H1 (cell line): ENCODE measurements around the gene NCF4. TPM values are rescaled to one million over a fixed set of nuclear protein-coding genes. Genes with fewer than 3 reads are reported as not detected.
A peak's percentile ranks its signal among the peaks of the same experiment; 100 is the strongest.

Experiments used
- CTCF ChIA-PET: fragments of 300-600 bp; sonication (Branson Sonifier 250); formaldehyde crosslinking; loops from one replicate; lab custom pipeline; 2021; ENCODE audit not compliant: partially characterized antibody; lab: Charles Lee
- POLR2A ChIA-PET: fragments of 300-600 bp; sonication (Branson Sonifier 250); formaldehyde crosslinking; loops from one replicate; lab custom pipeline; 2021; ENCODE audit warnings: inconsistent platforms; ENCODE audit not compliant: partially characterized antibody; lab: Charles Lee
- DNase-seq, 2 experiments: peaks; one replicate each; pipeline versions ENCODE4 v3.0.0 to v3.0.0-alpha.2; 2010 to 2022; ENCODE audit warnings: low spot score in 2 of 2, low read depth in 1 of 2, mixed read lengths in 1 of 2
- FAIRE-seq: peaks from 2 replicates; lab custom pipeline; 2011; peaks lifted over from hg19 to GRCh38; lab: Jason Lieb, UNC
- H2AFZ ChIP-seq: 2 replicates; pipeline ENCODE4 v1.8.1; 2012; ENCODE audit warnings: low read length, inconsistent platforms
- H2AK5ac ChIP-seq: 2 replicates; pipeline ENCODE4 v1.6.1; 2013; ENCODE audit warnings: low read depth, low read length
- H2BK120ac ChIP-seq: replicated peaks from 2 replicates; pipeline ENCODE3; 2013; ENCODE audit warnings: low read depth, low read length, inconsistent platforms
- H2BK12ac ChIP-seq: 2 replicates; pipeline ENCODE4 v1.6.1; 2013; ENCODE audit warnings: low read depth, low read length
- H2BK15ac ChIP-seq: 2 replicates; pipeline ENCODE4 v1.6.1; 2013; ENCODE audit warnings: low read length
- H2BK20ac ChIP-seq: 2 replicates; pipeline ENCODE4 v1.6.1; 2013; ENCODE audit warnings: low read length
- H2BK5ac ChIP-seq: 2 replicates; pipeline ENCODE4 v1.6.1; 2013; ENCODE audit warnings: low read depth, low read length
- H3K14ac ChIP-seq: 2 replicates; pipeline ENCODE4 v1.6.1; 2013; ENCODE audit warnings: inconsistent platforms; ENCODE audit not compliant: insufficient read length
- H3K18ac ChIP-seq: 2 replicates; pipeline ENCODE4 v1.6.1; 2013; ENCODE audit warnings: low read length; ENCODE audit errors: extremely low read depth
- H3K23ac ChIP-seq: 2 replicates; pipeline ENCODE4 v1.6.1; 2013; ENCODE audit warnings: inconsistent platforms; ENCODE audit not compliant: insufficient read length
- H3K23me2 ChIP-seq: 2 replicates; pipeline ENCODE4 v1.6.1; 2013; ENCODE audit warnings: low read depth, low read length
- H3K27ac ChIP-seq: 2 replicates; pipeline ENCODE4 v1.6.1; 2011; ENCODE audit warnings: low read depth, low read length, inconsistent platforms
- H3K27me3 ChIP-seq, 4 experiments: replicated peaks in 1 of 4; 1 replicate in 1 of 4; 2 replicates in 3 of 4; pipeline versions ENCODE4 v1.6.1 to v1.8.1; 2011 to 2013; ENCODE audit warnings: low read length in 3 of 4, mild to moderate bottlenecking in 3 of 4, inconsistent platforms in 2 of 4, mixed read lengths in 2 of 4, moderate library complexity in 1 of 4; ENCODE audit not compliant: control insufficient read depth in 3 of 4, insufficient read depth in 3 of 4; ENCODE audit errors: extremely low read depth in 1 of 4
- H3K36me3 ChIP-seq, 4 experiments: 2 replicates each; pipeline versions ENCODE4 v1.6.1 to v1.8.1; 2011 to 2013; ENCODE audit warnings: mild to moderate bottlenecking in 4 of 4, low read length in 3 of 4, moderate library complexity in 2 of 4, control low read depth in 1 of 4, inconsistent platforms in 1 of 4; ENCODE audit not compliant: insufficient read depth in 4 of 4, control insufficient read depth in 2 of 4
- H3K4ac ChIP-seq: replicated peaks from 2 replicates; pipeline ENCODE3; 2013; ENCODE audit warnings: low read length, low read depth, mixed read lengths, inconsistent platforms; ENCODE audit not compliant: insufficient read length
- H3K4me1 ChIP-seq, 4 experiments: replicated peaks in 1 of 4; 1 replicate in 1 of 4; 2 replicates in 3 of 4; pipeline versions ENCODE4 v1.6.1 to v1.8.1; 2011 to 2013; ENCODE audit warnings: low read length in 3 of 4, inconsistent platforms in 2 of 4, mixed read lengths in 1 of 4; ENCODE audit not compliant: insufficient read depth in 4 of 4, control insufficient read depth in 3 of 4
- H3K4me2 ChIP-seq, 2 experiments: 2 replicates each; pipeline versions ENCODE4 v1.6.1 to v1.8.1; 2011 to 2013; ENCODE audit warnings: low read depth in 2 of 2, low read length in 2 of 2, control low read depth in 1 of 2, inconsistent platforms in 1 of 2, mild to moderate bottlenecking in 1 of 2; ENCODE audit not compliant: insufficient read depth in 1 of 2
- H3K4me3 ChIP-seq, 4 experiments: fragments of 200-600, 300-600 bp in 1 of 4; sonication (generic), shearing (Covaris generic), sonication (Bioruptor Twin) in 1 of 4; 2 replicates each; pipeline versions ENCODE4 v1.5.1 to v1.8.1; 2011 to 2016; ENCODE audit warnings: low read length in 4 of 4, low read depth in 3 of 4, control low read depth in 2 of 4, inconsistent platforms in 2 of 4, mild to moderate bottlenecking in 2 of 4, mixed read lengths in 1 of 4, moderate library complexity in 1 of 4; ENCODE audit not compliant: insufficient read depth in 2 of 4; ENCODE audit errors: extremely low read depth in 1 of 4
- H3K56ac ChIP-seq: replicated peaks from 2 replicates; pipeline ENCODE3; 2013; ENCODE audit warnings: low read depth, mild to moderate bottlenecking, mixed read lengths, low read length, inconsistent platforms; ENCODE audit not compliant: insufficient read length
- H3K79me1 ChIP-seq: 2 replicates; pipeline ENCODE4 v1.6.1; 2013; ENCODE audit warnings: low read depth, low read length, control low read depth
- H3K79me2 ChIP-seq, 2 experiments: 2 replicates each; pipeline versions ENCODE4 v1.6.1 to v1.8.1; 2012 to 2013; ENCODE audit warnings: low read length in 2 of 2, mild to moderate bottlenecking in 2 of 2, inconsistent platforms in 1 of 2; ENCODE audit not compliant: insufficient read depth in 2 of 2, control insufficient read depth in 1 of 2
- H3K9ac ChIP-seq, 4 experiments: replicated peaks in 1 of 4; 1 replicate in 1 of 4; 2 replicates in 3 of 4; pipeline versions ENCODE4 v1.6.1 to v1.8.1; 2011 to 2013; ENCODE audit warnings: low read depth in 3 of 4, low read length in 3 of 4, control low read depth in 2 of 4, mild to moderate bottlenecking in 2 of 4, moderate library complexity in 2 of 4, inconsistent platforms in 1 of 4; ENCODE audit errors: extremely low read depth in 1 of 4
- H3K9me3 ChIP-seq, 2 experiments: 2 replicates each; pipeline versions ENCODE4 v1.6.1 to v1.8.1; 2012 to 2013; ENCODE audit warnings: mild to moderate bottlenecking in 2 of 2, moderate library complexity in 2 of 2, control low read depth in 1 of 2, inconsistent platforms in 1 of 2, low read depth in 1 of 2, low read length in 1 of 2, mixed read lengths in 1 of 2; ENCODE audit not compliant: insufficient read depth in 2 of 2
- H4K20me1 ChIP-seq, 2 experiments: replicated peaks in 1 of 2; 2 replicates each; pipeline versions ENCODE3 to v1.8.1; 2011 to 2013; ENCODE audit warnings: inconsistent platforms in 2 of 2, low read length in 2 of 2, mild to moderate bottlenecking in 1 of 2; ENCODE audit not compliant: insufficient read depth in 2 of 2, control insufficient read depth in 1 of 2
- H4K5ac ChIP-seq: 2 replicates; pipeline ENCODE4 v1.6.1; 2013; ENCODE audit warnings: low read length, low read depth, mixed read lengths, inconsistent platforms; ENCODE audit not compliant: insufficient read length
- H4K8ac ChIP-seq: 2 replicates; pipeline ENCODE4 v1.8.0; 2013; ENCODE audit warnings: mild to moderate bottlenecking, moderate library complexity, low read length, inconsistent platforms; ENCODE audit not compliant: insufficient read depth; ENCODE audit errors: extremely low read depth
- H4K91ac ChIP-seq: replicated peaks from 2 replicates; pipeline ENCODE3; 2013; ENCODE audit warnings: low read length, mixed read lengths, inconsistent platforms; ENCODE audit not compliant: insufficient read length
- ATF2 ChIP-seq: IDR thresholded peaks from 2 replicates; pipeline ENCODE4 v1.6.1; 2012; ENCODE audit warnings: low read length, inconsistent platforms
- BCL11A ChIP-seq, 2 experiments: IDR thresholded peaks; one replicate each; pipeline ENCODE4 v1.6.1; 2011; ENCODE audit warnings: low read depth in 2 of 2, low read length in 2 of 2, mild to moderate bottlenecking in 2 of 2
- CTBP2 ChIP-seq: IDR thresholded peaks from 2 replicates; pipeline ENCODE4 v1.7.0; 2011; ENCODE audit warnings: borderline replicate concordance, mild to moderate bottlenecking, moderate library complexity, mixed read lengths, low read length; ENCODE audit not compliant: insufficient read depth, insufficient read length
- KDM1A ChIP-seq: fragments of 200-600, 300-600 bp; sonication (generic); IDR thresholded peaks from 2 replicates; pipeline ENCODE4 v1.7.1; 2016; ENCODE audit warnings: mild to moderate bottlenecking, low read length, borderline replicate concordance
- MAX ChIP-seq: IDR thresholded peaks from 2 replicates; pipeline ENCODE4 v1.6.1; 2012; ENCODE audit warnings: inconsistent platforms
- RBBP5 ChIP-seq: IDR thresholded peaks from 2 replicates; pipeline ENCODE4 v1.7.1; 2012; ENCODE audit warnings: low read depth, mild to moderate bottlenecking, inconsistent platforms, low read length, moderate library complexity, borderline replicate concordance
- SAP30 ChIP-seq: fragments of 300-600 bp; sonication (generic); IDR thresholded peaks from 2 replicates; pipeline ENCODE4 v1.7.1; 2012; ENCODE audit warnings: low read length, moderate library complexity, mild to moderate bottlenecking, inconsistent platforms; ENCODE audit not compliant: insufficient read depth, insufficient replicate concordance
- WGBS, 2 experiments: shearing (Covaris generic) in 1 of 2; methylation state at CpG; one replicate each; pipeline versions ENCODE4 v1.1.6 to v1.1.7; 2013 to 2015; ENCODE audit warnings: low lambda C conversion rate in 2 of 2, mixed read lengths in 2 of 2, inconsistent platforms in 1 of 2, low coverage in 1 of 2, missing lambda C conversion rate in 1 of 2; ENCODE audit not compliant: insufficient replicate concordance in 2 of 2, insufficient coverage in 1 of 2, insufficient read length in 1 of 2; ENCODE audit errors: extremely low coverage in 1 of 2, missing lambda C conversion rate in 1 of 2; 5-methylcytosine and 5-hydroxymethylcytosine counted together
- polyA plus RNA-seq, 7 experiments: library from polyadenylated mRNA; depleted of rRNA in 3 of 7; stranded (reverse) in 5 of 7; unstranded in 2 of 7; fragments of >200 nt in 5 of 7; fragments of 200-250 nt in 2 of 7; gene quantifications; 1 replicate in 5 of 7; 2 replicates in 1 of 7; 4 replicates in 1 of 7; pipeline versions ENCODE4 v1.2.1 to v1.2.3, GENCODE V29; 2011 to 2013; ENCODE audit warnings: missing spikeins in 2 of 7, mixed read lengths in 2 of 7
- total RNA-seq: library from RNA; stranded (reverse); fragmentation: NEBNext Ultra II Directional; extraction: Animal tissue kit (Norgen Biotek cat#: 25700); gene quantifications from 2 replicates; pipeline ENCODE4 v1.2.1, GENCODE V29; 2021

NCF4 gene
- total and polyA plus RNA-seq, 2 of the 8 experiments (the other 6 are each of a cell fraction or from before 2014, with no cell fraction given): 0.20 TPM; not detected in 1

GRCh38 chr22:36907253-36908195 lies 46.7 kb downstream of the NCF4 start:
- Histone ChIP-seq H2BK5ac (no peak overlapping the region), H2BK20ac (0 out of 2 replicates have a peak overlapping the region, but pooled peaks have one; percentile 7), H3K36me3 (no peaks in the 10 kb centered on the region), H2BK15ac (no peak overlapping the region), H3K23me2 (no peaks in the 10 kb centered on the region), H2AFZ (no peak overlapping the region), H3K4me2 (no peak overlapping the region), H3K23ac (no peak overlapping the region), H2AK5ac (no peak overlapping the region), H3K14ac (no peak overlapping the region), H3K4me1 (peaks cover 4 to 12% (median 7%) of the 10 kb centered on the region in 4 experiments; a peak in 5 of 7 replicates), H3K4me3 (no peak overlapping the region), H3K4ac (no peak overlapping the region), H3K27ac (no peak overlapping the region), H3K18ac (no peak overlapping the region), H3K56ac (no peak overlapping the region), H3K27me3 (peaks cover 1 to 27% (median 13%) of the 10 kb centered on the region in 4 experiments), H2BK120ac (no peak overlapping the region), H4K8ac (no peak overlapping the region), H3K79me1 (no peaks in the 10 kb centered on the region), H2BK12ac (0 out of 2 replicates have a peak overlapping the region, but pooled peaks have one; percentile 68), H3K9ac (no peak overlapping the region), H3K9me3 (0 out of 4 replicates have a peak, but pooled peaks cover 0 to 1% of the 10 kb centered on the region in 2 experiments), H4K20me1 (no peaks in the 10 kb centered on the region), H4K5ac (no peak overlapping the region), H4K91ac (no peak overlapping the region), H3K79me2 (no peaks in the 10 kb centered on the region)
- DNase-seq: no peak
- 86% methylated on average over 7 of the region's 7 CpGs; no CpG with 5 or more reads in 1 of the 2 experiments for WGBS, 2 experiments
- FAIRE-seq: no peak
- ChIA-PET POLR2A (interaction anchor here (0.7 to 1.6 kb wide), 4 partner anchors 10 to 149 kb away, joined by 3 to 4 read pairs (median 4); no protein-coding TSS in a partner anchor), CTCF (interaction anchor here (0.7 to 1.8 kb wide), 9 partner anchors 11 to 360 kb away, joined by 3 to 7 read pairs (median 3); no protein-coding TSS in a partner anchor)
- no peak for TF ChIP-seq CTBP2
- TF ChIP-seq BCL11A (IDR thresholded peaks at IDR 0.05; ENCODE audit: low read depth in 2 of 2, low read length in 2 of 2): no peak
- TF ChIP-seq MAX: no peak
- TF ChIP-seq SAP30: no peak
- TF ChIP-seq KDM1A: no peak
- TF ChIP-seq RBBP5: no peak
- TF ChIP-seq ATF2: no peak
